LNCaP clone FGC (cell line): ENCODE data around the gene MTMR6.

ENCODE experiments used
- DNase-seq: peaks from one replicate; pipeline ENCODE4 v3.0.0-alpha.2; 2011; ENCODE audit warnings: low read depth
- H3K4me3 ChIP-seq: 2 replicates; pipeline ENCODE4 v1.5.1; 2011; ENCODE audit warnings: mild to moderate bottlenecking, low read depth, low read length, control low read depth
- TF ChIP-seq, protein P1 (sequence below): IDR thresholded peaks from 2 replicates; pipeline ENCODE4 v1.5.1; 2012; ENCODE audit warnings: mild to moderate bottlenecking; ENCODE audit not compliant: control insufficient read depth, insufficient read depth; ENCODE audit errors: extremely low read depth

Gene MTMR6

DNA sequence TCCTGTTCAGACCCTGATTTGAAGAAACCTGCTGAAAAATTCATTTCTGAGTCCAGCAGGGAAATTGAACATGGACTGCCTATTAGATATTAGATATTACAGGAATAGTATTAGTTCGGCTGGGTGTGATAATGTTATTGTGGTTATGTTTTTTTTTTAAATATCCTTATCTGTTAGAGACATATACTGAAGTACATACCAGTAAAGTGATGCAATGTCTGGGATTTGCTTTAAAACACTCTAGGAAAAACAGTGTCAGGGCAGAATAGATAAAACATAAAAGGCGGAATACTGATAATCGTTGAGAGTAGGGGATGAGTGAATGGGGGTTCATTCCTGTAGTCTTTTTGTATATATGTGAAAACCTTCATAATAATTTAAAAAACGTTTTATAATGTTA, 86.5 kb downstream of the MTMR6 start:
- no peak for DNase-seq
- TF ChIP-seq, protein P1, sequence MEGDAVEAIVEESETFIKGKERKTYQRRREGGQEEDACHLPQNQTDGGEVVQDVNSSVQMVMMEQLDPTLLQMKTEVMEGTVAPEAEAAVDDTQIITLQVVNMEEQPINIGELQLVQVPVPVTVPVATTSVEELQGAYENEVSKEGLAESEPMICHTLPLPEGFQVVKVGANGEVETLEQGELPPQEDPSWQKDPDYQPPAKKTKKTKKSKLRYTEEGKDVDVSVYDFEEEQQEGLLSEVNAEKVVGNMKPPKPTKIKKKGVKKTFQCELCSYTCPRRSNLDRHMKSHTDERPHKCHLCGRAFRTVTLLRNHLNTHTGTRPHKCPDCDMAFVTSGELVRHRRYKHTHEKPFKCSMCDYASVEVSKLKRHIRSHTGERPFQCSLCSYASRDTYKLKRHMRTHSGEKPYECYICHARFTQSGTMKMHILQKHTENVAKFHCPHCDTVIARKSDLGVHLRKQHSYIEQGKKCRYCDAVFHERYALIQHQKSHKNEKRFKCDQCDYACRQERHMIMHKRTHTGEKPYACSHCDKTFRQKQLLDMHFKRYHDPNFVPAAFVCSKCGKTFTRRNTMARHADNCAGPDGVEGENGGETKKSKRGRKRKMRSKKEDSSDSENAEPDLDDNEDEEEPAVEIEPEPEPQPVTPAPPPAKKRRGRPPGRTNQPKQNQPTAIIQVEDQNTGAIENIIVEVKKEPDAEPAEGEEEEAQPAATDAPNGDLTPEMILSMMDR = no peak
- H3K4me3 ChIP-seq = no peak overlapping the region

DNA sequence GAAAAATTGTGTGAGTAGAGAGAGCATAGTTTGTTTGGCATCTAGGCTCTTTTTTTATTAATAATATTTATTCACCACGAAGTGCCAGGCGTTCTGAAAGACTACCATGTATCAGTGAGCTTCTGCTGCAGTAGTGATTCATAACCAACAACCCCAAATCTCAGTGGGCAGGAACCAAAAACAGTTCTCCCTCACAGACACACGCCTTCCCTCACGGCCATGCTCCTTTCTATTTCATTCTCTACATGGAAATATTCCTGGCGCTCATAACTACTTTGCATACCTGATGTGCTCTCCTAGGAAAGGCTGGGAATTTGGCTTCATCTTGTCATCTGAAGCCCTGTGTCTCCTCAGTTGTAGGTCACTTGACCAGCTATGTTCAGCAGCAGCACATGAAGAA, 88.6 kb downstream of the MTMR6 start:
- TF ChIP-seq, protein P1 = no peak
- DNase-seq = no peak
- no peak overlapping the region for H3K4me3 ChIP-seq

GRCh38 chr13:25196971-25197370, 90.3 kb downstream of the MTMR6 start:
- TF ChIP-seq, protein P1 = no peak
- DNase-seq = no peak
- no peak overlapping the region for H3K4me3 ChIP-seq
